BLaER1 treated with 17β-estradiol and CSF1 and Interleukin-3, amounts not matched to agents 10 nM and 100 nM (cell line): ENCODE measurements around the gene TPK1.

Experiments used
- H3K27ac ChIP-seq, 11 experiments: shearing (Covaris generic); formaldehyde crosslinking; 2 replicates each; pipeline ENCODE4 v1.8.1; 2022
- H3K27me3 ChIP-seq, 11 experiments: shearing (Covaris generic); formaldehyde crosslinking; 2 replicates each; pipeline ENCODE4 v1.8.1; 2022
- H3K36me3 ChIP-seq, 11 experiments: shearing (Covaris generic); formaldehyde crosslinking; 2 replicates each; pipeline ENCODE4 v1.8.1; 2022
- H3K4me1 ChIP-seq, 10 experiments: shearing (Covaris generic); formaldehyde crosslinking; 2 replicates each; pipeline ENCODE4 v1.8.1; 2022
- H3K4me2 ChIP-seq, 11 experiments: shearing (Covaris generic); formaldehyde crosslinking; 2 replicates each; pipeline ENCODE4 v1.8.1; 2022
- H3K4me3 ChIP-seq, 10 experiments: shearing (Covaris generic); formaldehyde crosslinking; 2 replicates each; pipeline ENCODE4 v1.8.1; 2022
- H3K9ac ChIP-seq, 11 experiments: shearing (Covaris generic); formaldehyde crosslinking; 2 replicates each; pipeline ENCODE4 v1.8.1; 2022
- H3K9me3 ChIP-seq, 11 experiments: shearing (Covaris generic); formaldehyde crosslinking; replicated peaks in 1 of 11; 2 replicates each; pipeline ENCODE4 v1.8.1; 2022
- H4K20me1 ChIP-seq, 11 experiments: shearing (Covaris generic); formaldehyde crosslinking; 2 replicates each; pipeline ENCODE4 v1.8.1; 2022
- Cebpa-rat ChIP-seq, 11 experiments: shearing (Covaris generic); IDR thresholded peaks; 2 replicates each; pipeline ENCODE4 v1.8.1; 2022

TPK1 gene

DNA sequence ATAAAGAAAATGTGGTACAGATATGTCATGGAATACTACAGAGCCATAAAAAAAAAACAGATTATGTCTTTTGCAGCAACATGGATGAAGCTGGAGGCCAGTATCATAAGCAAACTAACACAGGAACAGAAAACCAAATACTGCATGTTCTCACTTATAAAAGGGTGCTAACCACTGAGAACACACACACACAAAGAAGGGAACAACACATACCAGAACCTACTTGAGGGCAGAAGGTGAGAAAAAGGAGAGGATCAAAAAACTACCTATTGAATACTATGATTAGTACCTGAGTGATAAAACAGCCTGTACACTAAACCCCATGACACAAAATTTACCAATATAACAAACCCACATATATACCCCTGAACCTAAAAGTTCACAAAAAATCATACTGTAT, 144.6 kb downstream of the TPK1 start:
- Histone ChIP-seq H3K27me3 (no peaks in the 10 kb centered on the region), H3K4me2 (no peak overlapping the region), H3K4me3 (no peak overlapping the region), H3K9me3 (no peaks in the 10 kb centered on the region), H3K27ac (no peak overlapping the region), H3K36me3 (no peaks in the 10 kb centered on the region), H4K20me1 (no peaks in the 10 kb centered on the region), H3K9ac (no peak overlapping the region), H3K4me1 (peaks cover 0 to 9% (median 0%) of the 10 kb centered on the region in 10 experiments; a peak in 2 of 20 replicates)
- TF ChIP-seq Cebpa-rat (IDR thresholded peaks at IDR 0.05), result no peak

DNA sequence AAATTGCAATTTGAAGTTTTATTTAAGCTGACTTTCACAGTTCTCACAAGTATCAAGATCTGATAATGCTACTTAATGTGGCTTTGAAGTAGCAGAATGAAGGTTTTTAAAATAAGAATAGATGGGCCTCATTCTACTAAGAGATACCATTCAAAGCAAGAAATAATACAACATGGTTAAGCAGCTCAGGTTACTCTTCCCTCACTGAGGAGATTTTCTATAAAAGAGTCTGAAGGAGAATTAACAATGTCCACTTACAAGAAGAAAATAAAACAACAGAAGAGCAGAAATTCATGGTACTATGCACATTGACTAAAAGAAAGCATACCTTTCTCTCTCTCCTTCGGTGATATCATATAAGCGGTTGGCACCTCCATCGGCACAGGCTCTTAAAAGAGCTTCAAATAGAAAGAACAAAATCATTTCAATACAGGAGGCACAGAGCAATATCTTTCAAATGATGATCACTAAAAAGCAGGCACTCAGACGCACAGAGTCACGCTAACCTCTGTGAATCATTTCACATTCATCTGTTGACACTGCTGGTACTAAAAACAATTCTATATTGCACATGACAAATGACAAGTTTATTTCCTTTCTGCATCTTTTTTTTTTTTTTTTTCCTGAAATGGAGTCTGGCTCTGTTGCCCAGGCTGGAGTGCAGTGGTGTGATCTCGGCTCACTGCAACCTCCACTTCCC, 153.1 kb downstream of the TPK1 start:
- Histone ChIP-seq H3K27ac (no peak overlapping the region), H4K20me1 (no peaks in the 10 kb centered on the region), H3K4me2 (no peak overlapping the region), H3K36me3 (peaks cover 0 to 4% (median 0%) of the 10 kb centered on the region in 11 experiments; a peak in 1 of 22 replicates), H3K4me3 (no peak overlapping the region), H3K27me3 (no peaks in the 10 kb centered on the region), H3K9ac (no peak overlapping the region), H3K9me3 (no peaks in the 10 kb centered on the region), H3K4me1 (peaks cover 0 to 4% (median 0%) of the 10 kb centered on the region in 10 experiments; a peak in 1 of 20 replicates)
- TF ChIP-seq Cebpa-rat (IDR thresholded peaks at IDR 0.05), result no peak

DNA sequence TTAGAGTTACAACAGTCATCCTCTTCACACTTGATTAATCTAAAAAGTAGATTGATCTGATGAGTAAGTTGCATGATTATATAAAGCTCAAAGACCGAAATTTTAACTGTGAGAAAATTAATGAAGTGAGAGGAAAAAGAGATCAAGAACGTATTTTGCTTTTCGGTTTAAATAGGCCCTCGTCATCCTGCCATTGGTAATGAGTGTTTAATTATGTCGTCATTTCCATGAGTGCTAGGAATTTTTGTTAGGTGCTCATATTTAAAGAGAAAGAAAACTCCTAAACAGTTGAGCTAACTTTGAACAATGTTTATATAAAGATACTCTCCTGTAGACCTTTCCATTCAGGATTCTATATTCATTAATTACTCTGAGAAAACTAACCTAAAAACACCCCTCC, 159.4 kb downstream of the TPK1 start:
- H3K36me3 ChIP-seq, result no peaks in the 10 kb centered on the region
- H3K9me3 ChIP-seq, result no peaks in the 10 kb centered on the region
- no peak overlapping the region for H3K4me2 ChIP-seq
- TF ChIP-seq Cebpa-rat (IDR thresholded peaks at IDR 0.05), result no peak
- H3K27me3 ChIP-seq, result no peaks in the 10 kb centered on the region
- no peak overlapping the region for H3K9ac ChIP-seq
- peaks cover 0 to 14% (median 4%) of the 10 kb centered on the region in 10 experiments; a peak in 7 of 20 replicates for H3K4me1 ChIP-seq
- H3K4me3 ChIP-seq, result no peak overlapping the region
- no peak overlapping the region for H3K27ac ChIP-seq
- no peaks in the 10 kb centered on the region for H4K20me1 ChIP-seq

DNA sequence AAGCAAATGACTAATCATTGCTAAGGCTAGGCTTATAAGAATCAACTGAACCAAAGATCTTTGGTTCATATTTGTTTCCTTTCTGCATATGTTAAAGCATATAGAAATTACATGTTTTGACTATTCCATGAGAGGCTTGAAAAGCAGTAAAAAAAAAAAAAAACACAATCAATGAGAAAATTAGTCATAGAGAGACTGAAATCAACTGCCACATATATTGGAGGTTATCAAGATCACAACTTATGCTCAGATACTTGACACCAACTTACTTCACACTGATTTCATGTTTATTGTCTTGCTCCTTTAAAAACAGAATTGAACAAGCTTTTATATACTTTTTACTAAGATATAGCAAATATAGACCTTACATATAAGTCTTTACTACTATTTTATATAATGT, 161.3 kb downstream of the TPK1 start:
- Histone ChIP-seq H3K27me3 (no peaks in the 10 kb centered on the region), H3K36me3 (no peaks in the 10 kb centered on the region), H3K4me3 (no peak overlapping the region), H3K4me1 (peaks cover 0 to 14% (median 4%) of the 10 kb centered on the region in 10 experiments; a peak in 7 of 20 replicates), H4K20me1 (no peaks in the 10 kb centered on the region), H3K27ac (no peak overlapping the region), H3K4me2 (peak overlapping the region in 3 of 11 experiments; percentile 3 to 44 (median 36); a peak in 2 of 22 replicates), H3K9me3 (no peaks in the 10 kb centered on the region), H3K9ac (no peak overlapping the region)
- TF ChIP-seq Cebpa-rat (IDR thresholded peaks at IDR 0.05), result no peak

- no peak overlapping the region for H3K27ac ChIP-seq
- H3K4me1 ChIP-seq, result peaks cover 0 to 14% (median 4%) of the 10 kb centered on the region in 10 experiments; a peak in 7 of 20 replicates
- no peaks in the 10 kb centered on the region for H3K36me3 ChIP-seq
- no peak for TF ChIP-seq Cebpa-rat (IDR thresholded peaks at IDR 0.05)
- H3K9me3 ChIP-seq, result no peaks in the 10 kb centered on the region
- no peak overlapping the region for H3K4me3 ChIP-seq
- H3K9ac ChIP-seq, result no peak overlapping the region
- H3K27me3 ChIP-seq, result no peaks in the 10 kb centered on the region
- H4K20me1 ChIP-seq, result no peaks in the 10 kb centered on the region
- H3K4me2 ChIP-seq, result peak overlapping the region in 1 of 11 experiments; percentile 44; a peak in 1 of 22 replicates
These were observed 163.0 kb downstream of the TPK1 start for GRCh38 chr7:144672869-144673268.

GRCh38 chr7:144671429-144671828, 164.4 kb downstream of the TPK1 start:
- Histone ChIP-seq H3K9me3 (no peaks in the 10 kb centered on the region), H3K4me3 (no peak overlapping the region), H3K4me2 (no peak overlapping the region), H3K36me3 (no peaks in the 10 kb centered on the region), H3K27me3 (no peaks in the 10 kb centered on the region), H3K9ac (no peak overlapping the region), H4K20me1 (no peaks in the 10 kb centered on the region), H3K4me1 (peaks cover 0 to 14% (median 4%) of the 10 kb centered on the region in 10 experiments; a peak in 7 of 20 replicates), H3K27ac (no peak overlapping the region)
- no peak for TF ChIP-seq Cebpa-rat (IDR thresholded peaks at IDR 0.05)

- Histone ChIP-seq H3K4me3 (no peak overlapping the region), H3K4me2 (no peak overlapping the region), H3K9ac (no peak overlapping the region), H3K36me3 (no peaks in the 10 kb centered on the region), H3K9me3 (no peaks in the 10 kb centered on the region), H3K4me1 (peaks cover 0 to 14% (median 4%) of the 10 kb centered on the region in 10 experiments; a peak in 7 of 20 replicates), H3K27ac (no peak overlapping the region), H4K20me1 (no peaks in the 10 kb centered on the region), H3K27me3 (no peaks in the 10 kb centered on the region)
- TF ChIP-seq Cebpa-rat (IDR thresholded peaks at IDR 0.05), result no peak
These were observed 165.6 kb downstream of the TPK1 start for GRCh38 chr7:144670218-144670617.

- no peak for TF ChIP-seq Cebpa-rat (IDR thresholded peaks at IDR 0.05)
- H3K4me1 ChIP-seq, result peaks cover 0 to 4% (median under 1%) of the 10 kb centered on the region in 10 experiments; a peak in 6 of 20 replicates
- no peak overlapping the region for H3K27ac ChIP-seq
- peaks cover 0 to 8% (median 0%) of the 10 kb centered on the region in 11 experiments; a peak in 6 of 22 replicates for H3K9me3 ChIP-seq
- H3K4me3 ChIP-seq, result no peak overlapping the region
- H3K9ac ChIP-seq, result no peak overlapping the region
- no peak overlapping the region for H3K4me2 ChIP-seq
- H3K36me3 ChIP-seq, result no peaks in the 10 kb centered on the region
- H4K20me1 ChIP-seq, result no peaks in the 10 kb centered on the region
- H3K27me3 ChIP-seq, result no peaks in the 10 kb centered on the region
These were observed 167.3 kb downstream of the TPK1 start for GRCh38 chr7:144668503-144668902.

- Histone ChIP-seq H4K20me1 (no peaks in the 10 kb centered on the region), H3K4me1 (no peaks in the 10 kb centered on the region), H3K9ac (no peak overlapping the region), H3K9me3 (peaks cover 0 to 8% (median 0%) of the 10 kb centered on the region in 11 experiments; a peak in 6 of 22 replicates), H3K36me3 (no peaks in the 10 kb centered on the region; a peak in 2 of 22 replicates), H3K27me3 (no peaks in the 10 kb centered on the region), H3K4me2 (no peak overlapping the region), H3K4me3 (no peak overlapping the region), H3K27ac (no peak overlapping the region)
- no peak for TF ChIP-seq Cebpa-rat (IDR thresholded peaks at IDR 0.05)
These were observed 170.0 kb downstream of the TPK1 start for GRCh38 chr7:144665689-144666381.
